GM23338 (cell line): ENCODE data around the gene HAO1. TPM values are rescaled to one million over a fixed set of nuclear protein-coding genes. Genes with fewer than 3 reads are reported as not detected.

Source experiments
- ATAC-seq: fragments of 200-7000 bp; cut with Tn5 transposase; 3 replicates; pipeline ENCODE4 v1.9.1; 2020
- DNase-seq: peaks from one replicate; pipeline ENCODE4 v3.0.0-alpha.2; 2015; ENCODE audit warnings: low spot score
- H2AFZ ChIP-seq: fragments of 200-600 bp; sonication (generic); 2 replicates; pipeline ENCODE4 v1.8.0; 2016; ENCODE audit warnings: antibody characterized with exemption, mild to moderate bottlenecking, moderate library complexity
- H3F3A ChIP-seq: fragments of 200-600 bp; sonication (generic); replicated peaks from 2 replicates; pipeline ENCODE4 v1.8.0; 2017; ENCODE audit warnings: antibody characterized with exemption, mixed run types, low read depth
- H3K27ac ChIP-seq: fragments of 200-600 bp; sonication (generic); 2 replicates; pipeline ENCODE4 v1.6.1; 2016; ENCODE audit warnings: low read depth
- H3K27me3 ChIP-seq: fragments of 200-600 bp; sonication (generic); 2 replicates; pipeline ENCODE4 v1.8.0; 2016; ENCODE audit warnings: mild to moderate bottlenecking, mixed run types, moderate library complexity; ENCODE audit not compliant: insufficient read depth
- H3K36me3 ChIP-seq: fragments of 200-600 bp; sonication (generic); 2 replicates; pipeline ENCODE4 v1.8.0; 2016; ENCODE audit warnings: mild to moderate bottlenecking; ENCODE audit not compliant: insufficient read depth
- H3K4me1 ChIP-seq: fragments of 200-600 bp; sonication (generic); 2 replicates; pipeline ENCODE4 v1.8.0; 2016; ENCODE audit warnings: mild to moderate bottlenecking, moderate library complexity; ENCODE audit not compliant: insufficient read depth
- H3K4me2 ChIP-seq: fragments of 200-600 bp; sonication (generic); 2 replicates; pipeline ENCODE4 v1.7.1; 2017; ENCODE audit warnings: mixed run types
- H3K4me3 ChIP-seq: fragments of 200-600 bp; sonication (generic); 2 replicates; pipeline ENCODE4 v1.6.1; 2016; ENCODE audit warnings: mixed run types
- H3K79me2 ChIP-seq: fragments of 200-600 bp; sonication (generic); replicated peaks from 2 replicates; pipeline ENCODE4 v1.8.0; 2017; ENCODE audit warnings: mild to moderate bottlenecking; ENCODE audit not compliant: insufficient read depth
- H3K9me2 ChIP-seq: fragments of 200-600 bp; sonication (generic); 2 replicates; pipeline ENCODE4 v1.8.0; 2017; ENCODE audit not compliant: insufficient read depth
- H4K20me1 ChIP-seq: fragments of 200-600 bp; sonication (generic); replicated peaks from 2 replicates; pipeline ENCODE4 v1.8.0; 2017; ENCODE audit warnings: mild to moderate bottlenecking; ENCODE audit not compliant: insufficient read depth
- H3K27ac Mint-ChIP-seq: 2 replicates; pipeline ENCODE4 v1.8.0; 2020; ENCODE audit warnings: inconsistent platforms, mild to moderate bottlenecking, moderate library complexity, mixed read lengths
- H3K27me3 Mint-ChIP-seq: 3 replicates; pipeline ENCODE4 v1.8.0; 2022; ENCODE audit warnings: low read depth, mild to moderate bottlenecking, moderate library complexity, mixed read lengths, inconsistent platforms; ENCODE audit not compliant: insufficient read depth, poor library complexity
- H3K36me3 Mint-ChIP-seq: 3 replicates; pipeline ENCODE4 v1.8.0; 2021; ENCODE audit warnings: low read depth, mild to moderate bottlenecking, inconsistent platforms, moderate library complexity, mixed read lengths
- H3K4me1 Mint-ChIP-seq: 3 replicates; pipeline ENCODE4 v1.8.0; 2020; ENCODE audit warnings: mild to moderate bottlenecking, inconsistent platforms, mixed read lengths
- H3K4me3 Mint-ChIP-seq: 3 replicates; pipeline ENCODE4 v1.8.0; 2021; ENCODE audit warnings: moderate library complexity, mild to moderate bottlenecking, inconsistent platforms, mixed read lengths
- H3K9me3 Mint-ChIP-seq: 3 replicates; pipeline ENCODE4 v1.8.0; 2020; ENCODE audit warnings: moderate library complexity, mild to moderate bottlenecking, inconsistent platforms, mixed read lengths
- CREB1 ChIP-seq: fragments of 250-450 bp; sonication (Bioruptor Pico); IDR thresholded peaks from 2 replicates; pipeline ENCODE4 v1.5.0; 2020; ENCODE audit warnings: low read depth, mild to moderate bottlenecking, moderate library complexity
- EZH2 ChIP-seq: fragments of 200-600 bp; sonication (generic); IDR thresholded peaks from one replicate; pipeline ENCODE4 v1.8.0; 2017; ENCODE audit warnings: antibody characterized with exemption, mild to moderate bottlenecking, low read depth; ENCODE audit not compliant: unreplicated experiment
- EZH2phosphoT487 ChIP-seq: fragments of 200-600 bp; sonication (generic); IDR thresholded peaks from one replicate; pipeline ENCODE4 v1.8.1; 2018; ENCODE audit warnings: antibody characterized with exemption; ENCODE audit not compliant: unreplicated experiment
- JUNB ChIP-seq: IDR thresholded peaks from one replicate; pipeline ENCODE4 v1.6.1; 2016; ENCODE audit warnings: antibody characterized with exemption; ENCODE audit not compliant: unreplicated experiment
- STAT1 ChIP-seq: IDR thresholded peaks from one replicate; pipeline ENCODE4 v1.6.1; 2016; ENCODE audit warnings: antibody characterized with exemption; ENCODE audit not compliant: unreplicated experiment
- ZNF114 ChIP-seq: fragments of 250-450 bp; sonication (Bioruptor Pico); IDR thresholded peaks from 2 replicates; pipeline ENCODE4 v1.5.0; 2020; ENCODE audit warnings: mild to moderate bottlenecking, moderate library complexity
- ZNF331 ChIP-seq: fragments of 250-450 bp; sonication (Bioruptor Pico); IDR thresholded peaks from 2 replicates; pipeline ENCODE4 v1.5.0; 2020; ENCODE audit warnings: low read depth, mild to moderate bottlenecking, moderate library complexity
- polyA plus RNA-seq: library from polyadenylated mRNA; unstranded; fragments of >200 nt; fragmentation: Nextera tagmentation; extraction: Ambion mirVana; gene quantifications from 2 replicates; pipeline ENCODE4 v1.2.1, GENCODE V29; 2016
- total RNA-seq: library from RNA; depleted of rRNA; stranded (reverse); fragments of >200 nt; shearing (Covaris generic); gene quantifications from 2 replicates; pipeline ENCODE4 v1.2.3, GENCODE V29; 2014
- TF ChIP-seq, protein P1 (sequence below): IDR thresholded peaks from one replicate; pipeline ENCODE4 v1.6.1; 2018; ENCODE audit warnings: antibody characterized with exemption; ENCODE audit not compliant: unreplicated experiment
- TF ChIP-seq, protein P2 (sequence below), 2 experiments: fragments of 200-600 bp in 1 of 2; sonication (generic) in 1 of 2; conservative IDR thresholded peaks; 2 replicates each; pipeline versions ENCODE4 v1.5.1 to v1.6.1; 2016 to 2017; ENCODE audit warnings: antibody characterized with exemption in 2 of 2, low read depth in 2 of 2, mild to moderate bottlenecking in 2 of 2, moderate library complexity in 1 of 2
- TF ChIP-seq, protein P3 (sequence below): IDR thresholded peaks from 2 replicates; pipeline ENCODE4 v1.6.1; 2016; ENCODE audit warnings: antibody characterized with exemption

The HAO1 gene
- total and polyA plus RNA-seq, 2 experiments from 2014 or later = not detected

GRCh38 chr20:7883309-7883708 lies 56.9 kb downstream of the HAO1 start:
- Mint-ChIP-seq H3K4me1 (peaks cover 16% of the 10 kb centered on the region), H3K9me3 (no peaks in the 10 kb centered on the region), H3K36me3 (no peaks in the 10 kb centered on the region), H3K27ac (no peak overlapping the region), H3K4me3 (no peak overlapping the region), H3K27me3 (no peaks in the 10 kb centered on the region)
- no peaks in the 10 kb centered on the region for H4K20me1 ChIP-seq
- H3K36me3 ChIP-seq = no peaks in the 10 kb centered on the region
- H3K79me2 ChIP-seq = no peaks in the 10 kb centered on the region
- H3K4me1 ChIP-seq = peaks cover 10% of the 10 kb centered on the region; the same call in 1 of the 2 replicates
- TF ChIP-seq JUNB = no peak
- TF ChIP-seq ZNF331 (CRISPR knock-in tag) = no peak
- no peak for TF ChIP-seq EZH2
- TF ChIP-seq, protein P1, sequence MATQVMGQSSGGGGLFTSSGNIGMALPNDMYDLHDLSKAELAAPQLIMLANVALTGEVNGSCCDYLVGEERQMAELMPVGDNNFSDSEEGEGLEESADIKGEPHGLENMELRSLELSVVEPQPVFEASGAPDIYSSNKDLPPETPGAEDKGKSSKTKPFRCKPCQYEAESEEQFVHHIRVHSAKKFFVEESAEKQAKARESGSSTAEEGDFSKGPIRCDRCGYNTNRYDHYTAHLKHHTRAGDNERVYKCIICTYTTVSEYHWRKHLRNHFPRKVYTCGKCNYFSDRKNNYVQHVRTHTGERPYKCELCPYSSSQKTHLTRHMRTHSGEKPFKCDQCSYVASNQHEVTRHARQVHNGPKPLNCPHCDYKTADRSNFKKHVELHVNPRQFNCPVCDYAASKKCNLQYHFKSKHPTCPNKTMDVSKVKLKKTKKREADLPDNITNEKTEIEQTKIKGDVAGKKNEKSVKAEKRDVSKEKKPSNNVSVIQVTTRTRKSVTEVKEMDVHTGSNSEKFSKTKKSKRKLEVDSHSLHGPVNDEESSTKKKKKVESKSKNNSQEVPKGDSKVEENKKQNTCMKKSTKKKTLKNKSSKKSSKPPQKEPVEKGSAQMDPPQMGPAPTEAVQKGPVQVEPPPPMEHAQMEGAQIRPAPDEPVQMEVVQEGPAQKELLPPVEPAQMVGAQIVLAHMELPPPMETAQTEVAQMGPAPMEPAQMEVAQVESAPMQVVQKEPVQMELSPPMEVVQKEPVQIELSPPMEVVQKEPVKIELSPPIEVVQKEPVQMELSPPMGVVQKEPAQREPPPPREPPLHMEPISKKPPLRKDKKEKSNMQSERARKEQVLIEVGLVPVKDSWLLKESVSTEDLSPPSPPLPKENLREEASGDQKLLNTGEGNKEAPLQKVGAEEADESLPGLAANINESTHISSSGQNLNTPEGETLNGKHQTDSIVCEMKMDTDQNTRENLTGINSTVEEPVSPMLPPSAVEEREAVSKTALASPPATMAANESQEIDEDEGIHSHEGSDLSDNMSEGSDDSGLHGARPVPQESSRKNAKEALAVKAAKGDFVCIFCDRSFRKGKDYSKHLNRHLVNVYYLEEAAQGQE = no peak
- TF ChIP-seq ZNF114 = no peak
- TF ChIP-seq CREB1 = no peak
- TF ChIP-seq, protein P2, sequence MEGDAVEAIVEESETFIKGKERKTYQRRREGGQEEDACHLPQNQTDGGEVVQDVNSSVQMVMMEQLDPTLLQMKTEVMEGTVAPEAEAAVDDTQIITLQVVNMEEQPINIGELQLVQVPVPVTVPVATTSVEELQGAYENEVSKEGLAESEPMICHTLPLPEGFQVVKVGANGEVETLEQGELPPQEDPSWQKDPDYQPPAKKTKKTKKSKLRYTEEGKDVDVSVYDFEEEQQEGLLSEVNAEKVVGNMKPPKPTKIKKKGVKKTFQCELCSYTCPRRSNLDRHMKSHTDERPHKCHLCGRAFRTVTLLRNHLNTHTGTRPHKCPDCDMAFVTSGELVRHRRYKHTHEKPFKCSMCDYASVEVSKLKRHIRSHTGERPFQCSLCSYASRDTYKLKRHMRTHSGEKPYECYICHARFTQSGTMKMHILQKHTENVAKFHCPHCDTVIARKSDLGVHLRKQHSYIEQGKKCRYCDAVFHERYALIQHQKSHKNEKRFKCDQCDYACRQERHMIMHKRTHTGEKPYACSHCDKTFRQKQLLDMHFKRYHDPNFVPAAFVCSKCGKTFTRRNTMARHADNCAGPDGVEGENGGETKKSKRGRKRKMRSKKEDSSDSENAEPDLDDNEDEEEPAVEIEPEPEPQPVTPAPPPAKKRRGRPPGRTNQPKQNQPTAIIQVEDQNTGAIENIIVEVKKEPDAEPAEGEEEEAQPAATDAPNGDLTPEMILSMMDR (conservative IDR thresholded peaks at IDR 0.05; ENCODE audit: low read depth in 2 of 2) = no peak
- no peak for TF ChIP-seq EZH2phosphoT487
- ATAC-seq (no peak), DNase-seq (no peak)
- no peak overlapping the region for H2AFZ ChIP-seq
- H3K9me2 ChIP-seq = no peaks in the 10 kb centered on the region
- H3K4me2 ChIP-seq = no peak overlapping the region
- no peak overlapping the region for H3K27ac ChIP-seq
- H3K27me3 ChIP-seq = no peaks in the 10 kb centered on the region
- no peak overlapping the region for H3K4me3 ChIP-seq
- no peaks in the 10 kb centered on the region for H3F3A ChIP-seq

- Mint-ChIP-seq H3K36me3 (no peaks in the 10 kb centered on the region), H3K27me3 (no peaks in the 10 kb centered on the region), H3K4me1 (peaks cover 4% of the 10 kb centered on the region), H3K4me3 (no peak overlapping the region), H3K27ac (no peak overlapping the region), H3K9me3 (no peaks in the 10 kb centered on the region)
- no peaks in the 10 kb centered on the region for H3K79me2 ChIP-seq
- DNase-seq = no peak
- H3K36me3 ChIP-seq = no peaks in the 10 kb centered on the region
- no peak overlapping the region for H3K27ac ChIP-seq
- H3K4me1 ChIP-seq = 0 out of 2 replicates have a peak, but pooled peaks cover 4% of the 10 kb centered on the region
- ATAC-seq = no peak
- no peak overlapping the region for H2AFZ ChIP-seq
- no peaks in the 10 kb centered on the region for H3K27me3 ChIP-seq
- H3F3A ChIP-seq = no peaks in the 10 kb centered on the region
- H3K4me3 ChIP-seq = no peak overlapping the region
- H4K20me1 ChIP-seq = no peaks in the 10 kb centered on the region
- no peak overlapping the region for H3K4me2 ChIP-seq
- H3K9me2 ChIP-seq = no peaks in the 10 kb centered on the region
- TF ChIP-seq, protein P1 = no peak
- TF ChIP-seq, protein P3, sequence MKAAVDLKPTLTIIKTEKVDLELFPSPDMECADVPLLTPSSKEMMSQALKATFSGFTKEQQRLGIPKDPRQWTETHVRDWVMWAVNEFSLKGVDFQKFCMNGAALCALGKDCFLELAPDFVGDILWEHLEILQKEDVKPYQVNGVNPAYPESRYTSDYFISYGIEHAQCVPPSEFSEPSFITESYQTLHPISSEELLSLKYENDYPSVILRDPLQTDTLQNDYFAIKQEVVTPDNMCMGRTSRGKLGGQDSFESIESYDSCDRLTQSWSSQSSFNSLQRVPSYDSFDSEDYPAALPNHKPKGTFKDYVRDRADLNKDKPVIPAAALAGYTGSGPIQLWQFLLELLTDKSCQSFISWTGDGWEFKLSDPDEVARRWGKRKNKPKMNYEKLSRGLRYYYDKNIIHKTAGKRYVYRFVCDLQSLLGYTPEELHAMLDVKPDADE = no peak
- TF ChIP-seq EZH2 (no peak), CREB1 (no peak), ZNF114 (no peak), STAT1 (no peak)
- TF ChIP-seq, protein P2 (conservative IDR thresholded peaks at IDR 0.05; ENCODE audit: low read depth in 2 of 2) = no peak
Observed at GRCh38 chr20:7882076-7882475, 58.2 kb downstream of the HAO1 start.
